H4 (cell line): ENCODE data around the gene IGHMBP2. TPM values are rescaled to one million over a fixed set of nuclear protein-coding genes. Genes with fewer than 3 reads are reported as not detected.

Experiments used
- DNase-seq: peaks from one replicate; pipeline ENCODE4 v3.0.0-alpha.2; 2015; ENCODE audit warnings: low spot score
- total RNA-seq: library from RNA; depleted of rRNA; stranded (reverse); fragments of >200 nt; shearing (Covaris generic); gene quantifications from 2 replicates; pipeline ENCODE4 v1.2.3, GENCODE V29; 2014

The IGHMBP2 gene
- total RNA-seq, 1 experiment from 2014 or later, result 3.3 TPM

DNA sequence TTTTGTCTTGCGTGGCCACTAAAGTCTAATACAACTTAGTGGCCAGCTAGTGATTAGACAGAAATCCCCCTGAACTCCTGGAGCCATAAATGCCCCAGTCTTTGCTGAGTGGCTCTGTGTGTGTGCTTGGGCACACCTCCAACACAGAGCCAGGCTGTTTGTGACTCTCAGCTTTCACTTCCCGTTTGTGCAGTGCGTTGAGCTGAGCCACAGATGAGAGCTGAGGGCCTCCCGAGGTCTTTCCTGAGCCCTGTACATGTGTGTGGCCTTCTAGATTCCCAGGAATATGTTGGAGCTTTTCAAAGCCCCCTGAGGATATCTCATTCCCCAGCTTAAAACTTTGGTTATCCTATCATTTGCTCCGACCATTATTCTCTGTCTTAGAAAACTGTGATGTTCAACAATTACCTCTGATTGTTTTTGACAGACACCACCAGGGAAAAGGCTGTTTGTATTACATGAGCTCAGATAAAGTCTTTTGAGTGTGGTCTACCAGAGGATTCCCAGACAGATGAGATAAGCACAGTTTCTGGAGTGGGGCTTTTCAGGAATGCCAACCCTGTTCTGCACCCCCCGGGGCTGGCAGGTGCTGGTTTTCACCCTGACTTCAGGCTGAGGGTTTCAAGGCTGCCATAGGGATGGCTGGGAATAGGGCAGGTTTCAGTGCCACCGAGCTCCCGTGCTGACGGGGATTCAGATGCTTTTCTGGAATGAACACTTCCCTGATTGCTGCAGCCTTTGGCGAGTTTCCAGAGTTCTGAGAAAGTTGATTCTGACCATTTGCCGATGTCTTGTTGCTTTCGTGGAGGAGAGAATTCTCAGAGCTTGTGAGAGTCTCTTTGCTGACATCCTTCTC lies 23.8 kb downstream of the IGHMBP2 start:
- no peak for DNase-seq

DNA sequence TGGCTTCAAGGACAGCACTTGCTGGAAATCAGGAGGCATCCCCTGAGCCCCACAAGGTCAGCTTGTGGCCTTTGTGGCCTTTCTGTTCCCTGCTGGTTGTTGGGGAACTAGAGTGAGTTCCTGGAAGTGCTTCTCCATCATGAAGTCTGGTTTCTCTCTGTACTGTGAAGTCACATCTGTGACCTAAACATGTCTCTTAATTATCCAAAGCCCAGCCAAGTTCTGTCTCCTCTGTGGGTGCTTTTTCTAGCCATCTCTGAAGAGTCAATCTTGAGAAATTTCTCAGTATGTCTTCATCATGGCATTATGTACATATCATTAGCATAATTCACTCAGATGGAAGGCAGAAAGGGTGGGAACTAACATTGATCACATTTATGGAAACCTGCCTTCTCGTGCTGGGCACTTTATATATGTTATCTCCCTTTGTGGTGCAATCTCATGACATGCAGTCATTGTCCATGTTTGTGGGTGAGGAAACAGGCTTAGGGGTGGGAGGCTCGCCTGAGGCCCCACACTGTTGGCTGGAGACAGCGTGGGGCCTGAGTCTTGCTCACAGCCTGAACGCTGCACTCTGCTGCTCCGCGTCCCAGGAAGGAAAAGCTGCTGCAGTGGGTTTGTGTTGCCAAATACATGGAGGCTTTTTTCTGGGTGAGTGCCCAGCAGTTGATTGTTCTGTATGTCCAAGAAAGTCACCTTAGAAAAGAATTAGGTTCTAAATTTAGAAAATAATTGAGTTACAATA lies 24.6 kb downstream of the IGHMBP2 start:
- DNase-seq, result no peak

DNA sequence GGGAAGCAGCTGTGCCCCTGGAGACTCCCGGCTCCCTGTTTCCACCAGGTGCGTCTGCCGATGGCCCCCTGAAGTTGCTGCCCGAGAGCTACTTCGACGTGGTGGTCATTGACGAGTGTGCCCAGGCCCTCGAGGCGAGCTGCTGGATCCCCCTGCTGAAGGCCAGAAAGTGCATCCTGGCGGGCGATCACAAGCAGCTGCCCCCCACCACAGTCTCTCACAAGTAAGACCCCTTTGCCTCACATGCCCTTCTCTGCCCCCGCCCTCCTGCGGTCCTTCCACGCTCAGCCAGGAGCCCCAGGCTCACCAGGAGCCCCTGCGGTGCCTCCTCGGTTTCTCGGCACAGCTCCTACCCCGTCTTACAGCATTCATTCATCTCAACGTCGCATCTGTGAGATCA lies 25.4 kb downstream of the IGHMBP2 start:
- no peak for DNase-seq

DNA sequence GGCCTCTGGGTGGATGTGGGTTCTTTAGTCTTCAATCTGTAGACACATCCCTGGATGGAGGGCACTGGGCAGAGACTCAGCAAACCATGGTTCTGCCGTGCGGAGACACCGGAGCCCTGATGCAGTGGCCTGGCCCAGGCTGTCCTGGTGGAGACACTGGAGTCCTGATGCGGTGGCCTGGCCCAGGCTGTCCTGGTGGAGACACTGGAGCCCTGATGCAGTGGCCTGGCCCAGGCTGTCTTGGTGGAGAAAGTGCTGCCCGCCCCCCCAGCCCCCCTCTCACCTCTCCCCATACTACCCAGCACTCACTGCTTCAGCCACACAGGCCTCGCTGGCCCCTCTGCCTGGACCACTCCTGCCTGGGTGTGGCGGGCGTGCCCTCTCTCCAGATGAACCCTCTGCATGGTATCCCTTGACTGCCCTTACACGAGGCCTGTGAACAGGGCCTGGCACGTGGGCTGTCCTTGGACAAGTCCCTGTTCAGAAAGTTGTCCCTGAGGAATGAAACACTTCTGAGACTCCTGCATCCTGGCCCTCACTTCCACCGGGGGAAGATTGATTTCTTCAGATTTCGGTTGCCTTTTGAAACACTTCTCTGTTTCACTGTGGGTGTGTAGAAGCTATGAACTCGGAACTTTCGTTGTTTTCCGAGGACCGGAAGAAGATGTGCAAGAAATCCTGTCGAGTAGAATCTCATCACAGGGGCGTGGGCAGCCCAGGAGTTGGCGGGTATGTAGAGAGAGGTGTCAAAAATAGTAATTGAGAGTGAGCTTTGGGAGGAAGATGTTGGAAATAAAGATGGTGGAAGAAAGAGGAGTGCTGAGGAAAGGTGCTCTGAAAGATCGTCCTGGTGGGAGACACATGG lies 26.2 kb downstream of the IGHMBP2 start:
- no peak for DNase-seq

DNA sequence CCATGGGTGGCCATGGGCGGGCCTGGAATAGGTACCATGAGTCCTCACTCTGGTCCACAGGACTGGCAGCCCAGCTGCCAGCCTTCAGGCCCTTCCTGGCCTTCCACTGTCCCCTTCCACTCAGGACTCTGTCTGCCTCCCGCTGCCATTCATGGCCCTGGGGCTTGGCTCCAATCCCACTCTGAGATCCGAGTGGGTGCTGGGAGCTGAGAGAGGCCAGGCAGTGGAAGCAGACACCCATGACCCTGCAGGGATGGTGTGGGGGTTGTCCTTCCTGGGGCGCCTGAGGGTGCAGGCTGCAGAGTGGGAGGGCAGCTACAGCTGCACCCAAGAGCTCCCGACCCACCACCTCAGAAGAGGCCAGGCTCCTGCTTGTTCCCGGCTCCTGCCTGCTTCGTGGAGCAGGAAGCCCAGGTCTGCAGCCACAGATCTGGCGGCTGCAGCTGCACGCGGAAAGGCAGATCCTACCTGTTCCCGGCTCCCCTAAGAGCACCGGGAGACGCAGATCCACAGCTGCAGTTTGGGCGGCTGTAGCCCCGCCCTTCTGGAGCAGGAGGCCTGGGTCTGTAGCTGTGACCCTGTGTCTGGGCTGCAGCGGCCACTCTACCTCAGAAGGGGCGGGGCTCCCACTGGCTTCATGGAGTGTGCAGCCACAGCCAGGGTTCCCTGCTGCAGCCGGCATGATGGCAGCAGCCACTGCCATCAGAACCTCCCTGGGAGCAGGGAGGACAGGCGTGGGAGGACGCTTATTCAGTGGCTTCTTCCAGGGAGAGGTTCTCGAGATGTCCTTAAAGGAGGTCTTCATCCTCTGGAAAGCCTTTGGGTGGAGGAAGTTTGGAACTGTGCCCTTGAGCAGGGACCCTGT lies 27.5 kb downstream of the IGHMBP2 start:
- no peak for DNase-seq

DNA sequence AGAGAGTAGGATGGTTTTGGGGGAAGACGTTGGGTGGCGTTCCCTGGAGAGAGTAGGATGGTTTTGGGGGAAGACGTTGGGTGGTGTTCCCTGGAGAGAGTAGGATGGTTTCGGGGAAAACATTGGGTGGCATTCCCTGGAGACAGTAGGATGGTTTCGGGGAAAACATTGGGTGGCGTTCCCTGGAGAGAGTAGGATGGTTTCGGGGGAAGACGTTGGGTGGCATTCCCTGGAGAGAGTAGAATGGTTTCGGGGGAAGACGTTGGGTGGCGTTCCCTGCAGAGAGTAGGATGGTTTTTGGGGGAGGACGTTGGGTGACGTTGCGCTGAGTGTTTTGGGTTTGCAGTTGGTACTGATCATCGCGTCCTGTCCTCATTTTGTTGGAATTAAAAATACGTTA lies 28.2 kb downstream of the IGHMBP2 start:
- no peak for DNase-seq

DNA sequence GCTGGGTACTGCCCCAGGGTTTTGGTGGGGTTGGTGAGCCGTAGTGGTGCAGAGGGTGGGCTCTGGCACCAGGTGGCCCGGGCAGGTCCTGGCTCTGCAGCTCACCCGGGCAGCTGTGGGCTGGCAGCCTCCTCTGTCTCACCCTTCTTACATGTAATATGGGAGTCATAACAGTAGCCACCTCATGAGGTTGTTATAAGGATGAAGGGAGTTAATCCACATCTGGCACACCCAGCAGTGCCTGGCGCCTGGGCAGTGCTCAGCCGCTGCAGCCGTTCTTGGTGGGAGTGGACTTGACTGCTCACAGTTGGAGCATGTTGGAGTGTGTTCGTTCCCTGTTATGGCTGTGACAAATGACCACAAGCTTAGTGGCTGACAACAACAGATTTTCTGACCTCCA lies 28.7 kb downstream of the IGHMBP2 start:
- no peak for DNase-seq

DNA sequence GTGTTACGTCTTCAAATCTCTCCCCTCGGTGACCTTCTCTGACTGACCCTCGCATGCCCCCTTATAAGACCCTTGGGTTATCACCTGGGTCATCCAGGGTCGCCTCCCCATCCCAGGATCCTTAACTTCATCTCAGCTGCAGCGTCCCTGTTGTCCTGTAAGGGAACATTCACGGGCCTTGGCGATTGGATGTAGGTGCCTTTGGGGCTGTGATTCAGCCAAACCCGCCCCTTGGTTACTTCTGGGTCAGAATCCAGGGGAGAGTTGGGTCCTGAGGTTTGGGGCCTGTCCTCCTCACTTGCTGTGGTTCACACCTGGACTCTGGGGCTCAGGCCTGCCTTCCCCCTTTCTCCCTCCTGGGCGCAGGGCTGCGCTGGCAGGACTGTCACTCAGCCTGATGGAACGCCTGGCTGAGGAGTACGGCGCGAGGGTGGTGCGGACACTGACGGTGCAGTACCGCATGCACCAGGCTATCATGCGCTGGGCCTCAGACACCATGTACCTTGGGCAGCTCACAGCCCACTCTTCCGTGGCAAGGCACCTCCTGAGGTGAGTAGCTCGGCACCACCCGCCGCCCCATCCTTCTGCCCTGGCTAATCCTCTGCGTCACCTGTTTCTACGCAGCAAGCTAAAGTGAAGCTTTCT lies 29.4 kb downstream of the IGHMBP2 start:
- DNase-seq, result no peak

DNA sequence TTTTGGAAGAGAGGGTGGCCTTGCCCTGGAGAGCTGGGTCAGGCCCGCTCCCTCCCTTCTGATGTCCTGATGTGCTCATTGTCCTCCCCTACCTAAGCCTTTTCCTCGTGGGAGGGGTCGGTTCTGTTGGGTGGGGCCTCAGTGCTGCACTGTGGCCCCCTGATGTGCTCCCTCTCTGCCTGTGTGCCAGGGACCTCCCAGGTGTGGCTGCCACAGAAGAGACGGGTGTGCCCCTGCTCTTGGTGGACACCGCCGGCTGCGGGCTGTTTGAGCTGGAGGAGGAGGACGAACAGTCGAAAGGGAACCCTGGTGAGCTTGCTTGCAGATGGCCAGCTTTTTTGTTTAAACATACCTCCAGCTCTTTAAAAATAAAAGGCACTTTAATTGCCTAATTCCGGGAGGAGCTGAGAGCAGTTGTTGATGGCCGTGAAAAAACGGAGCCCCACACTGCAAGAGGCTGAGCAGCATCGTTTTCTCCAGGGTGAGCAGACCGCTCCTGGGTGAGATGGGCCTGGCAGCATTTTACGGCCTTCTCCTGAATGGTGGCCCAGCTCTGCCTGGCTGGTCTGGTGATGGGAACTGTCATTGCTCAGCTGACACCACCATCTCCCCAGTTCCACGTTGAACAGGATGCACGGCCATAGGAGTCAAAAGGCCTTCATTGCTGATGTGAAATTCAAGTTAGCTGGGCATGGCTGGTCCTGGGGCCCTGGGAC lies 30.1 kb downstream of the IGHMBP2 start:
- DNase-seq, result no peak

DNA sequence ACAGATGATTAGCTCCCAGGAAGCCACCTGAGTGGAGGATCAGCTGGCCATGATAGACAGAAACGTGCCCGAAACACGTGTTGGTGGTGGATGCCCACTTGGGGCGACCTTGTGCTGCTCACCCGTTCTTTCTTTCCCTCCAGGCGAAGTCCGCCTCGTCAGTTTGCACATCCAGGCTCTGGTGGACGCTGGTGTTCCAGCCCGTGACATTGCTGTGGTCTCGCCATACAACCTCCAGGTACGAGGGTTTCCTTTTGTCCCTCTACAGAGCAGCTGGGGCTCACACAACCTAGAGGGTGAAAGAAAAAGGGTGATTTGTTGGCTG lies 30.6 kb downstream of the IGHMBP2 start:
- no peak for DNase-seq

DNA sequence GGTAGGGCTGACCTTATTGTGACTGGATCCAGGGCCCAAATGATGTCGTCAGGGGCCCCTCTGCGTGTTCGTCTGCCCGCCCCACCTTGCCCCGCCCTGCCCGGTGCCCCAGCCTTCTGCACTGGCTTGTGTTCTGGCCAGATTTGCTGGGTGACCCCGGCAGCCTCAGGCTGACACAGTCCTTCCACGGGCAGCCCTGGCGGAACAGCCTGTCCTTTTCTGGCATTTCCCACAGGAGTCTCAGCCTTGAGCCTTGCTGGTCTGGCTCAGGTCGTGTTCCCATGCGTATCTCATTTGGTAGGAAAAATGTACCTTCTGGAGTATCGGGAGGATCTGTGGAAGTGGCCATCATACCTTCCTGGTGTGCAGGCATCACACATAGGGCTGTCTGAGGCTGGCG lies 31.0 kb downstream of the IGHMBP2 start:
- no peak for DNase-seq

DNA sequence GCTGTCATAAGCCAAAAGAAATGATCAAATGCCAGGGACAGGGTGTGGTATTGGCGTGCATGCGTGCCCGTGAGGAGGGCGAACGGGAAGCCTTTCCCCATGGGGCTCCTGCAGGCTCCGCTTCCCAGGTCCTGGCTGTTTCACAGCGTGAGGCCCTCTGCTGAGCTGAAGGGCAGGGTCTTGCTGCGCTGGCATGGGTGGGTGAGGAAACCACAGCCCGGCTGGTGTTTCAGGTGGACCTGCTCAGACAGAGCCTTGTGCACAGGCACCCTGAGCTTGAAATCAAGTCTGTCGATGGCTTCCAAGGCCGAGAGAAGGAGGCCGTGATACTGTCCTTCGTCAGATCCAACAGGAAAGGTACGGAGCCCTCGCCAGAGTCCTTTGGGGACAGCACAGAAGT lies 31.4 kb downstream of the IGHMBP2 start:
- no peak for DNase-seq

DNA sequence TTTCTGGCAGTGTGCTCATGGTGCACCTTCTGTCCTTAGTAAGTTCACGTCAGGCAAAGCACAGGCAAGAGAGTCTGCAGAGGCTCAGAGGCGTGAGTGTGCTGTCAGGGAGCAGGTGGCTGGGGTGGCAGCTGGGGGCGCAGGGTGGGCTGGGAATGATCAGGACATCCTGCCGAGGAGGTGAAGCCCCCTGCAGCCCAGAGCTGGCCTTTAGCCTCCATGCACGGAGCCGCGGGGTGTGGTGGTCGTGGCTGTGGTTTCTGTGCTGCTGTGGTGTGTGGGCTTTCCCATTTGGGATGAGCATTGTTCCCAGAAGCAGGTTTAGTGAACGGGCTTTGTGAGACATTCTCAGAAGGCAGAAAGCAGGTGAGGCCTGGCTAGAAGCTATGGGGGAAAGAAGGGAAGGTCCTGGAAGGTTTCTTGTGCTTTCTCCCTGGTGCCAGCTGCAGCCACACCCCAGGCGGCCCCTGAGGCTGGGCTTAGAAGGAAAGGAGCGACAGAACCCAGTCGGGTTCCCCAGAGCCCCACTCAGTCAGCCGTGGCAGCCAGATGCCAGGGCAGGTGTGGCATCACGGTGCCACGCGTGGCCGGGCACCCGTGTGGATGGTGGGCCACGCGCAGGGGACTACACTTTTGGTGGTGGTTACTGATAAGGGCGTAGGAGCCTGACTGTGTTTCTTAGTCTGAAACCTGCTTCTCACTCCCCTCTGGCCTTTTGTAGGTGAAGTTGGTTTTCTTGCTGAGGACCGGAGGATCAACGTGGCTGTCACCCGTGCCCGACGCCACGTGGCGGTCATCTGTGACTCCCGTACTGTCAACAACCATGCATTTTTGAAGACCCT lies 32.0 kb downstream of the IGHMBP2 start:
- DNase-seq, result no peak

DNA sequence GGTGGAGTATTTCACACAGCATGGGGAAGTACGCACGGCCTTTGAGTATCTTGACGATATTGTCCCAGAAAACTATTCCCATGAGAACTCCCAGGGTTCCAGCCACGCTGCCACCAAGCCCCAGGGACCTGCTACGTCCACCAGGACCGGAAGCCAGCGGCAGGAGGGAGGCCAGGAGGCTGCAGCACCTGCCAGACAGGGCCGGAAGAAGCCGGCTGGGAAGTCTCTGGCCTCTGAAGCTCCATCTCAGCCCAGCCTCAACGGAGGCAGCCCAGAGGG lies 32.6 kb downstream of the IGHMBP2 start:
- DNase-seq, result no peak

DNA sequence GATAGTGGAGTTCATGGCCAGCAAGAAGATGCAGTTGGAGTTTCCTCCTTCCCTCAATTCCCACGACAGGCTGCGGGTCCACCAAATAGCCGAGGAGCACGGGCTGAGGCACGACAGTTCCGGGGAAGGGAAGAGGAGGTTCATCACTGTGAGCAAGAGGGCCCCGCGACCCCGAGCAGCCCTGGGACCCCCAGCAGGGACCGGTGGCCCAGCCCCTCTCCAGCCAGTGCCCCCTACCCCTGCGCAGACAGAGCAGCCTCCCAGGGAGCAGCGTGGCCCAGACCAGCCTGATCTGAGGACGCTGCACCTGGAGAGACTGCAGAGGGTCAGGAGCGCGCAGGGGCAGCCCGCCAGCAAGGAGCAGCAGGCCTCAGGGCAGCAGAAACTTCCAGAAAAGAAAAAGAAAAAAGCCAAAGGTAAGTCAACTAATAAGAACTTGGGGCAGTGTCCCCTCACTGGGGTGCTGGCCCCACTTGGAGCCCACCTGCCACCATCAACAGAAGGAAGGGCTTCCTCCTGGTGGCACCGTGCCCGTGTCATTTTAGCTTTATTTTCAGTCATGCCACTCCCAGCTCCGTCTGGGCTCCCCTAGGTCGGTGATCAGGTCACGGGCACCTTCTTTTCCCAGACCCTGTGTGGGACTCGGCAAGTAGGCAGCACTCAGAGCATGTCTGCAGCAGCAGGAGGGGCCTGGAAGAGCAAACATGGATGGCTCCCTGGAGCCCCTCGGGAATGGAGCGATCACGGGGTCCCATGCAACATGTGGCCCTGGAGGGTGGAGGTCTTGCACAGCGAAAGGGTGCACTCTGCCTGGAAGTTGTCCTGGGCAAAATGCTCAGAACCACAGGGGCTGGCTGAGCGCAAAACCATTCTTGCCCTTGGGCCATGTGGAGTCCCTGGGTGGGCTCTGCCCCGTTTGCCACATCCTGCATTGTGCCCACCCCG lies 33.3 kb downstream of the IGHMBP2 start:
- DNase-seq, result no peak

DNA sequence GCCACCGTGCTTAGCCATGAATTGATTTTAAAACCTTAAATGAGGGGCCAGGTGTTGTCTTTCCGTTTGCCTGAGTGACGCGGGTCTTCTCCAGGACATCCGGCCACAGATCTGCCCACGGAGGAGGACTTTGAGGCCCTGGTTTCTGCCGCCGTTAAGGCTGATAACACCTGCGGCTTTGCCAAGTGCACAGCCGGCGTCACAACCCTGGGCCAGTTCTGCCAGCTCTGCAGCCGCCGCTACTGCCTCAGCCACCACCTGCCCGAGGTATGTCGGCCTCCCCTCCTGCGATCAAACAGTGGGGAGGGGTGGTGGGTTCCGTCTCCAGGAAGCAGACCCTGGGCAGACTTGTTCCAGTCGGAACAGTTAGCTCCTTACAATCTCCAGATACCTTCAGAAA lies 34.4 kb downstream of the IGHMBP2 start:
- DNase-seq, result no peak

DNA sequence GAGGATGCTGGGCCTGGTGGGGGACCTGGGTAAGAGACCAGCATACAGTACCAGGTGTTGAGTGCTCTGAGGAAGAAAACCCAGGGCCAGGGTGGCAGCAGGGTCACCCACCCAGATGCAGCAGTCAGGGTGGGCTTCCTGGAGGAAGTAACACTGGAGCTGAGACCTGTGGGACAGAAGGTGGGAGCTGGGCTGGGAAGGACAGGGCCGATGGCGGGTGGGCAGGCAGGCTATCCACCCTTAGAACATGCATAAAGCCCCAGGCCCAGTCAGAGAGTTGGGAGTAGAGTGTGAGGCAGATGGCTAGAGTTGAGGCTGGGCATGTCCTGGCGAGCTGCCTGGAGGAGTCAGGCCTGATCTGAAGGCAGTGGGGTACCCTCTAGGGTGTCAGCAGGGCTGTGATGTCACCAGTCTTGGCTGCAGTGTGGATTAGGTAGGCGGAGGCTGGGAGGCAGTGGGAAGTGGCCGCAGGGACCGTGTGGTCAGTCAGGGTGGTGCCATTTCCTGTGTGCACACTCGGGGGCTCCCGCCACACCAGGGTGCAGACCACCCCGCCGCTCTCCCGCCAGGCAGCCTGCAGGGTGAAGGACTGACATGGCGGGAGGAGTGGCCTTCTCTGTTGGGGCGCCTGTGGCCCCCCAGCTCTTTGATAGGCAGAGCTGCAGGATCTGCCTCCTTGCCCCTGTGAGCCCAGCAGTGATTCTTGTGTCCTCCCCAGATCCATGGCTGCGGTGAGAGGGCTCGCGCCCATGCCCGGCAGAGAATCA lies 35.3 kb downstream of the IGHMBP2 start:
- no peak for DNase-seq
